ENCODE data around the gene TLL1.

The TLL1 gene

GRCh38 chr4:166042510-166043055, 169.5 kb downstream of the TLL1 start:
- DNase-seq (ENCODE audit: insufficient read length, low spot score) = no peak
- FAIRE-seq = no peak

- DNase-seq (ENCODE audit: insufficient read length, low spot score) = no peak
- FAIRE-seq = no peak
Observed at GRCh38 chr4:166043801-166044200, 170.8 kb downstream of the TLL1 start.

GRCh38 chr4:166044871-166045270, 171.8 kb downstream of the TLL1 start:
- no peak for FAIRE-seq

GRCh38 chr4:166045457-166045856, 172.4 kb downstream of the TLL1 start:
- DNase-seq (ENCODE audit: insufficient read length, low spot score) = no peak
- FAIRE-seq = peak; percentile 4

More at GRCh38 chr4:166044871-166045270, 171.8 kb downstream of the TLL1 start:
- DNase-seq (ENCODE audit: insufficient read length, low spot score) = no peak

- DNase-seq (ENCODE audit: insufficient read length, low spot score) = no peak
Observed at GRCh38 chr4:166049036-166049435, 176.0 kb downstream of the TLL1 start.

GRCh38 chr4:166064721-166065120, 191.7 kb downstream of the TLL1 start:
- no peak for DNase-seq (ENCODE audit: insufficient read length, low spot score)
- no peak for FAIRE-seq

More at GRCh38 chr4:166049036-166049435, 176.0 kb downstream of the TLL1 start:
- no peak for FAIRE-seq

GRCh38 chr4:166065324-166065723, 192.3 kb downstream of the TLL1 start:
- no peak for DNase-seq (ENCODE audit: insufficient read length, low spot score)
- FAIRE-seq = no peak

GRCh38 chr4:166066936-166067335, 193.9 kb downstream of the TLL1 start:
- FAIRE-seq (no peak), DNase-seq (ENCODE audit: insufficient read length, low spot score) (no peak)

- DNase-seq (ENCODE audit: insufficient read length, low spot score) (no peak), FAIRE-seq (no peak)
Observed at GRCh38 chr4:166067915-166068314, 194.9 kb downstream of the TLL1 start.

GRCh38 chr4:166073783-166074182, 200.7 kb downstream of the TLL1 start:
- FAIRE-seq (peak; percentile 51), DNase-seq (ENCODE audit: insufficient read length, low spot score) (no peak)

- FAIRE-seq (no peak), DNase-seq (ENCODE audit: insufficient read length, low spot score) (no peak)
Observed at GRCh38 chr4:166075599-166075998, 202.6 kb downstream of the TLL1 start.

GRCh38 chr4:166077782-166078181, 204.7 kb downstream of the TLL1 start:
- DNase-seq (ENCODE audit: insufficient read length, low spot score) = no peak
- peak; percentile 51 for FAIRE-seq

GRCh38 chr4:166078383-166078782, 205.3 kb downstream of the TLL1 start:
- FAIRE-seq (no peak), DNase-seq (ENCODE audit: insufficient read length, low spot score) (peak; percentile 28)

GRCh38 chr4:166078955-166079354, 205.9 kb downstream of the TLL1 start:
- FAIRE-seq = no peak
- peak; percentile 26 for DNase-seq (ENCODE audit: insufficient read length, low spot score)

- DNase-seq (ENCODE audit: insufficient read length, low spot score) = no peak
- no peak for FAIRE-seq
Observed at GRCh38 chr4:166087569-166087968, 214.5 kb downstream of the TLL1 start.

GRCh38 chr4:166088576-166088975, 215.5 kb downstream of the TLL1 start:
- FAIRE-seq = no peak
- DNase-seq (ENCODE audit: insufficient read length, low spot score) = no peak

- DNase-seq (ENCODE audit: insufficient read length, low spot score) (no peak), FAIRE-seq (no peak)
Observed at GRCh38 chr4:166091146-166091545, 218.1 kb downstream of the TLL1 start.

- no peak for FAIRE-seq
- peak; percentile 23 for DNase-seq (ENCODE audit: insufficient read length, low spot score)
Observed at GRCh38 chr4:166091912-166092510, 219.0 kb downstream of the TLL1 start.

GRCh38 chr4:166092797-166093290, 219.8 kb downstream of the TLL1 start:
- FAIRE-seq = no peak
- no peak for DNase-seq (ENCODE audit: insufficient read length, low spot score)

GRCh38 chr4:166104623-166105022, 231.6 kb downstream of the TLL1 start:
- DNase-seq (ENCODE audit: insufficient read length, low spot score) = no peak
- FAIRE-seq = no peak

GRCh38 chr4:166121897-166122296, 248.9 kb downstream of the TLL1 start:
- DNase-seq (ENCODE audit: insufficient read length, low spot score) = no peak
- no peak for FAIRE-seq

GRCh38 chr4:166123546-166123945, 250.5 kb downstream of the TLL1 start:
- FAIRE-seq (no peak), DNase-seq (ENCODE audit: insufficient read length, low spot score) (no peak)
